WTC11 (cell line): ENCODE data around the gene NUP58. TPM values are rescaled to one million over a fixed set of nuclear protein-coding genes. Genes with fewer than 3 reads are reported as not detected.

Source experiments
- ATAC-seq: fragments of 200-7000 bp; cut with Tn5 transposase; 2 replicates; pipeline ENCODE4 v1.10.0; 2021; ENCODE audit warnings: mild to moderate bottlenecking, moderate library complexity
- CTCF ChIA-PET: fragments of 300-600 bp; sonication (Branson Sonifier 250); formaldehyde crosslinking; loops from one replicate; lab custom pipeline; 2021; ENCODE audit warnings: antibody characterized with exemption; lab: Charles Lee
- POLR2A ChIA-PET: fragments of 350-600 bp; sonication (Branson Sonifier 250); formaldehyde crosslinking; loops from one replicate; lab custom pipeline; 2021; ENCODE audit warnings: antibody characterized with exemption; lab: Charles Lee
- DNase-seq: peaks from one replicate; pipeline ENCODE4 v3.0.0; 2021; ENCODE audit warnings: low spot score
- H3K27ac Mint-ChIP-seq: 2 replicates; pipeline ENCODE4 v1.8.0; 2021; ENCODE audit warnings: mixed read lengths
- H3K27me3 Mint-ChIP-seq: 2 replicates; pipeline ENCODE4 v1.8.0; 2021; ENCODE audit warnings: low read depth, mild to moderate bottlenecking, moderate library complexity, mixed read lengths
- H3K36me3 Mint-ChIP-seq: 2 replicates; pipeline ENCODE4 v1.8.0; 2021; ENCODE audit warnings: mixed read lengths
- H3K4me1 Mint-ChIP-seq: 2 replicates; pipeline ENCODE4 v1.8.0; 2022; ENCODE audit warnings: mixed read lengths
- H3K4me3 Mint-ChIP-seq: 2 replicates; pipeline ENCODE4 v1.8.0; 2021; ENCODE audit warnings: mild to moderate bottlenecking, moderate library complexity, mixed read lengths
- H3K9me3 Mint-ChIP-seq: 2 replicates; pipeline ENCODE4 v1.8.0; 2021; ENCODE audit warnings: mixed read lengths
- AFF4 ChIP-seq: sonication (generic); formaldehyde crosslinking; IDR thresholded peaks from 2 replicates; pipeline ENCODE4 v1.8.1; 2023; ENCODE audit warnings: mild to moderate bottlenecking, missing genetic modification reagents, borderline replicate concordance
- ATF1 ChIP-seq: sonication (generic); formaldehyde crosslinking; IDR thresholded peaks from 2 replicates; pipeline ENCODE4 v1.8.1; 2023; ENCODE audit warnings: mild to moderate bottlenecking, moderate library complexity, missing genetic modification reagents
- ATF2 ChIP-seq: sonication (generic); formaldehyde crosslinking; IDR thresholded peaks from 2 replicates; pipeline ENCODE4 v1.8.1; 2022; ENCODE audit warnings: low read depth, missing genetic modification reagents, borderline replicate concordance
- ATF3 ChIP-seq: sonication (generic); formaldehyde crosslinking; conservative IDR thresholded peaks from 2 replicates; pipeline ENCODE4 v1.8.1; 2022; ENCODE audit warnings: mild to moderate bottlenecking, missing genetic modification reagents
- CTCF ChIP-seq: fragments of 200-600 bp; IDR thresholded peaks from 2 replicates; pipeline ENCODE4 v1.8.0; 2022; ENCODE audit warnings: antibody characterized with exemption
- E2F5 ChIP-seq: sonication (generic); formaldehyde crosslinking; IDR thresholded peaks from 2 replicates; pipeline ENCODE4 v1.8.1; 2022; ENCODE audit warnings: mild to moderate bottlenecking, moderate library complexity, missing genetic modification reagents
- ELF4 ChIP-seq: sonication (generic); formaldehyde crosslinking; IDR thresholded peaks from 2 replicates; pipeline ENCODE4 v1.8.1; 2022; ENCODE audit warnings: low read depth, mild to moderate bottlenecking, moderate library complexity, missing genetic modification reagents
- ERG ChIP-seq: fragments of 250-450 bp; sonication (Bioruptor Pico); IDR thresholded peaks from 2 replicates; pipeline ENCODE4 v1.8.0; 2021; ENCODE audit warnings: mild to moderate bottlenecking
- ETV6 ChIP-seq: sonication (generic); formaldehyde crosslinking; IDR thresholded peaks from 2 replicates; pipeline ENCODE4 v1.8.1; 2022; ENCODE audit warnings: mild to moderate bottlenecking, missing genetic modification reagents
- JUN ChIP-seq: sonication (generic); formaldehyde crosslinking; IDR thresholded peaks from 2 replicates; pipeline ENCODE4 v1.8.0; 2023; ENCODE audit warnings: mild to moderate bottlenecking, missing genetic modification reagents
- MAX ChIP-seq: sonication (generic); formaldehyde crosslinking; IDR thresholded peaks from 2 replicates; pipeline ENCODE4 v1.8.0; 2022; ENCODE audit warnings: mild to moderate bottlenecking, missing genetic modification reagents
- NFATC4 ChIP-seq: fragments of 250-450 bp; sonication (Bioruptor Pico); IDR thresholded peaks from 2 replicates; pipeline ENCODE4 v1.9.0; 2021; ENCODE audit warnings: mild to moderate bottlenecking
- NR3C1 ChIP-seq: sonication (generic); formaldehyde crosslinking; conservative IDR thresholded peaks from 2 replicates; pipeline ENCODE4 v1.8.1; 2023; ENCODE audit warnings: low read depth, mild to moderate bottlenecking, missing genetic modification reagents
- OVOL2 ChIP-seq: fragments of 250-450 bp; sonication (Bioruptor Pico); IDR thresholded peaks from 2 replicates; pipeline ENCODE4 v1.9.0; 2021; ENCODE audit warnings: mild to moderate bottlenecking, borderline replicate concordance
- RORB ChIP-seq: fragments of 250-450 bp; sonication (Bioruptor Pico); IDR thresholded peaks from 2 replicates; pipeline ENCODE4 v1.9.0; 2021; ENCODE audit warnings: mild to moderate bottlenecking
- USF2 ChIP-seq: sonication (generic); formaldehyde crosslinking; IDR thresholded peaks from 2 replicates; pipeline ENCODE4 v1.8.1; 2023; ENCODE audit warnings: mild to moderate bottlenecking, missing genetic modification reagents, moderate library complexity
- ZBTB43 ChIP-seq: sonication (generic); formaldehyde crosslinking; IDR thresholded peaks from 2 replicates; pipeline ENCODE4 v1.8.1; 2023; ENCODE audit warnings: mild to moderate bottlenecking, missing genetic modification reagents
- ZNF263 ChIP-seq: sonication (generic); formaldehyde crosslinking; IDR thresholded peaks from 2 replicates; pipeline ENCODE4 v1.8.1; 2022; ENCODE audit warnings: low read depth, mild to moderate bottlenecking, moderate library complexity, missing genetic modification reagents
- ZNF396 ChIP-seq: fragments of 250-450 bp; sonication (Bioruptor Pico); IDR thresholded peaks from 2 replicates; pipeline ENCODE4 v1.8.0; 2021; ENCODE audit warnings: mild to moderate bottlenecking, moderate library complexity, borderline replicate concordance
- ZNF532 ChIP-seq: fragments of 250-450 bp; sonication (Bioruptor Pico); IDR thresholded peaks from 2 replicates; pipeline ENCODE4 v1.9.0; 2021; ENCODE audit warnings: mild to moderate bottlenecking, borderline replicate concordance
- total RNA-seq: library from RNA; stranded (reverse); gene quantifications from 3 replicates; pipeline ENCODE4 v1.2.3, GENCODE V29; 2021

NUP58 gene
- total RNA-seq, 1 experiment from 2014 or later: 59.0 TPM

GRCh38 chr13:25266706-25267105 lies 34.7 kb upstream of the NUP58 start (continued):
- TF ChIP-seq ELF4 (CRISPR knock-in tag) (no peak), RORB (CRISPR knock-in tag) (no peak), AFF4 (CRISPR knock-in tag) (no peak), NFATC4 (CRISPR knock-in tag) (no peak), JUN (CRISPR knock-in tag) (no peak), ZNF396 (CRISPR knock-in tag) (no peak), E2F5 (CRISPR knock-in tag) (no peak), MAX (CRISPR knock-in tag) (no peak), ATF1 (CRISPR knock-in tag) (no peak), ATF3 (CRISPR knock-in tag) (no peak)

- no peaks in the 10 kb centered on the region for H3K9me3 Mint-ChIP-seq
- H3K27ac Mint-ChIP-seq: no peak overlapping the region
- H3K4me1 Mint-ChIP-seq: peaks cover 5% of the 10 kb centered on the region; the same call in 1 of the 2 replicates
- peaks cover 8% of the 10 kb centered on the region for H3K36me3 Mint-ChIP-seq
- ATAC-seq: no peak
- DNase-seq: no peak
- no peak overlapping the region for H3K4me3 Mint-ChIP-seq
- ChIA-PET CTCF (no interaction called here), POLR2A (no interaction called here)
- no peaks in the 10 kb centered on the region for H3K27me3 Mint-ChIP-seq
- TF ChIP-seq ZBTB43 (CRISPR knock-in tag): no peak
- TF ChIP-seq NR3C1: no peak
- TF ChIP-seq ZNF532 (CRISPR knock-in tag): no peak
- TF ChIP-seq ZNF263 (CRISPR knock-in tag): no peak
- TF ChIP-seq ETV6 (CRISPR knock-in tag): no peak
- TF ChIP-seq CTCF: no peak
- TF ChIP-seq USF2 (CRISPR knock-in tag): no peak
- TF ChIP-seq ERG: no peak
- no peak for TF ChIP-seq OVOL2 (CRISPR knock-in tag)
- TF ChIP-seq ATF2 (CRISPR knock-in tag): no peak
Measured at GRCh38 chr13:25267715-25268114, 33.7 kb upstream of the NUP58 start.
